HepG2 (cell line): ENCODE measurements around the gene MIB1. TPM values are rescaled to one million over a fixed set of nuclear protein-coding genes. Genes with fewer than 3 reads are reported as not detected.

Experiments
- ATAD3A ChIP-seq: sonication (generic); formaldehyde crosslinking; IDR thresholded peaks from 2 replicates; pipeline ENCODE4 v1.4.0; 2020; ENCODE audit warnings: missing genetic modification reagents
- ETV6 ChIP-seq: sonication (generic); formaldehyde crosslinking; conservative IDR thresholded peaks from 2 replicates; pipeline ENCODE4 v1.4.0; 2020; ENCODE audit warnings: missing genetic modification reagents
- NAIF1 ChIP-seq: sonication (generic); formaldehyde crosslinking; IDR thresholded peaks from 2 replicates; pipeline ENCODE4 v1.5.0; 2020; ENCODE audit warnings: mild to moderate bottlenecking, missing genetic modification reagents, borderline replicate concordance
- RAD51 ChIP-seq: fragments of 450-650 bp; IDR thresholded peaks from 2 replicates; pipeline ENCODE4 v1.6.1; 2016; ENCODE audit warnings: borderline replicate concordance
- REST ChIP-seq, 2 experiments: IDR thresholded peaks; 2 replicates each; pipeline ENCODE4 v1.6.1; 2011 to 2012; ENCODE audit warnings: low read length in 2 of 2, borderline replicate concordance in 1 of 2, low read depth in 1 of 2, mild to moderate bottlenecking in 1 of 2, moderate library complexity in 1 of 2
- TBP ChIP-seq: sonication (generic); formaldehyde crosslinking; IDR thresholded peaks from 2 replicates; pipeline ENCODE4 v1.5.0; 2020; ENCODE audit warnings: missing genetic modification reagents
- THAP7 ChIP-seq: sonication (generic); formaldehyde crosslinking; IDR thresholded peaks from 2 replicates; pipeline ENCODE4 v1.8.1; 2023; ENCODE audit warnings: mild to moderate bottlenecking, missing genetic modification reagents
- THAP9 ChIP-seq: sonication (generic); formaldehyde crosslinking; IDR thresholded peaks from 2 replicates; pipeline ENCODE4; 2020; ENCODE audit warnings: missing genetic modification reagents, mild to moderate bottlenecking, borderline replicate concordance
- TOE1 ChIP-seq: sonication (generic); formaldehyde crosslinking; IDR thresholded peaks from 2 replicates; pipeline ENCODE4 v1.4.0; 2020; ENCODE audit warnings: mild to moderate bottlenecking, missing genetic modification reagents
- ZBED4 ChIP-seq: sonication (generic); formaldehyde crosslinking; IDR thresholded peaks from 2 replicates; pipeline ENCODE4 v1.4.0; 2020; ENCODE audit warnings: missing genetic modification reagents, borderline replicate concordance
- ZFAT ChIP-seq: sonication (generic); formaldehyde crosslinking; conservative IDR thresholded peaks from 2 replicates; pipeline ENCODE4 v1.8.1; 2023; ENCODE audit warnings: missing genetic modification reagents, inconsistent platforms
- ZIK1 ChIP-seq: sonication (generic); formaldehyde crosslinking; IDR thresholded peaks from 2 replicates; pipeline ENCODE4 v1.5.0; 2020; ENCODE audit warnings: mild to moderate bottlenecking, low read depth, missing genetic modification reagents, borderline replicate concordance
- ZNF558 ChIP-seq: sonication (generic); formaldehyde crosslinking; IDR thresholded peaks from 2 replicates; pipeline ENCODE4 v1.9.0; 2022; ENCODE audit warnings: mild to moderate bottlenecking, missing genetic modification reagents, borderline replicate concordance
- ZNF775 ChIP-seq: sonication (generic); formaldehyde crosslinking; IDR thresholded peaks from 2 replicates; pipeline ENCODE4 v1.4.0; 2020; ENCODE audit warnings: missing genetic modification reagents, mild to moderate bottlenecking, moderate library complexity, borderline replicate concordance
- polyA plus RNA-seq, 8 experiments: library from polyadenylated mRNA; depleted of rRNA in 3 of 8; stranded (reverse) in 7 of 8; unstranded in 1 of 8; fragments of >200 nt; fragmentation: Illumina TruSeq in 4 of 8; extraction: Trizol in 4 of 8; gene quantifications; 2 replicates each; pipeline versions ENCODE4 v1.2.1 to v1.2.3, GENCODE V29; 2011 to 2016; ENCODE audit warnings: low read depth in 4 of 8, missing spikeins in 1 of 8, mixed read lengths in 1 of 8; ENCODE audit not compliant: insufficient read depth in 1 of 8
- total RNA-seq, 5 experiments: library from RNA; depleted of rRNA; stranded (reverse); fragments of >200 nt; fragmentation: Illumina TruSeq; extraction: Trizol; gene quantifications; 2 replicates each; pipeline ENCODE4 v1.2.3, GENCODE V29; 2016; ENCODE audit warnings: low read depth in 1 of 5

MIB1 gene
- total and polyA plus RNA-seq, 2 of the 13 experiments (the other 11 are each of a cell fraction or from before 2014, with no cell fraction given) = 12.0 to 47.0 TPM

GRCh38 chr18:21704603-21705364, 35.8 kb upstream of the MIB1 start, which contains the start of gene ABHD3 (continued):
- TF ChIP-seq REST (IDR thresholded peaks at IDR 0.05; ENCODE audit: borderline replicate concordance in 1 of 2, low read depth in 1 of 2, low read length in 2 of 2) = no peak
- no peak for TF ChIP-seq RAD51
- TF ChIP-seq ZBED4 (CRISPR knock-in tag) = peak; percentile 40; the same call in 1 of the 2 replicates
- no peak for TF ChIP-seq ATAD3A (CRISPR knock-in tag)
- peak; percentile 24; the same call in 1 of the 2 replicates for TF ChIP-seq THAP9
- TF ChIP-seq TBP (CRISPR knock-in tag) = 0 out of 2 replicates have a peak, but pooled peaks have one; percentile 37
- peak; percentile 65; the same call in 1 of the 2 replicates for TF ChIP-seq ZIK1 (CRISPR knock-in tag)
- TF ChIP-seq TOE1 (CRISPR knock-in tag) = 0 out of 2 replicates have a peak, but pooled peaks have one; percentile 51
- peak; percentile 78 for TF ChIP-seq ETV6
- TF ChIP-seq THAP7 (CRISPR knock-in tag) = 0 out of 2 replicates have a peak, but pooled peaks have one; percentile 24
- no peak for TF ChIP-seq ZNF775 (CRISPR knock-in tag)
- no peak for TF ChIP-seq ZFAT (CRISPR knock-in tag)
- no peak; the same call in 1 of the 2 replicates for TF ChIP-seq ZNF558 (CRISPR knock-in tag)
- TF ChIP-seq NAIF1 (CRISPR knock-in tag) = no peak
